CD14-positive monocyte (primary cell): ENCODE measurements around the gene SCUBE1. TPM values are rescaled to one million over a fixed set of nuclear protein-coding genes. Genes with fewer than 3 reads are reported as not detected.

Experiments used
- DNase-seq, 3 donors: peaks; one replicate each; pipeline ENCODE4 v3.0.0-alpha.2; 2011 to 2022
- H2AFZ ChIP-seq: 2 replicates; pipeline ENCODE4 v1.6.0; 2012; ENCODE audit warnings: mild to moderate bottlenecking, low read depth, low read length, inconsistent platforms; ENCODE audit not compliant: insufficient read depth, poor library complexity, severe bottlenecking
- H3K27ac ChIP-seq, 2 donors: 1 replicate in 1 of 2; 2 replicates in 1 of 2; pipeline ENCODE4 v1.5.1; 2012 to 2013; ENCODE audit warnings: low read length in 2 of 2, control low read depth in 1 of 2, inconsistent platforms in 1 of 2, low read depth in 1 of 2, mild to moderate bottlenecking in 1 of 2
- H3K27me3 ChIP-seq, 2 donors: one replicate each; pipeline versions ENCODE4 v1.6.0 to v1.6.1; 2011 to 2013; ENCODE audit warnings: low read length in 2 of 2; ENCODE audit not compliant: control insufficient read depth in 2 of 2, insufficient read depth in 2 of 2
- H3K36me3 ChIP-seq, 2 donors: replicated peaks in 1 of 2; 1 replicate in 1 of 2; 2 replicates in 1 of 2; pipeline versions ENCODE4 v1.5.1 to v1.6.1; 2012 to 2013; ENCODE audit warnings: low read length in 2 of 2, control low read depth in 1 of 2, inconsistent platforms in 1 of 2, mild to moderate bottlenecking in 1 of 2; ENCODE audit not compliant: insufficient read depth in 2 of 2, control insufficient read depth in 1 of 2
- H3K4me1 ChIP-seq, 2 donors: 1 replicate in 1 of 2; 2 replicates in 1 of 2; pipeline versions ENCODE4 v1.5.1 to v1.6.1; 2012 to 2013; ENCODE audit warnings: low read length in 2 of 2, control low read depth in 1 of 2, inconsistent platforms in 1 of 2, mild to moderate bottlenecking in 1 of 2, moderate library complexity in 1 of 2; ENCODE audit not compliant: insufficient read depth in 2 of 2, control insufficient read depth in 1 of 2
- H3K4me2 ChIP-seq: replicated peaks from 2 replicates; pipeline ENCODE3; 2012; ENCODE audit warnings: low read length, moderate library complexity, mild to moderate bottlenecking; ENCODE audit not compliant: poor library complexity, severe bottlenecking; ENCODE audit errors: extremely low read depth
- H3K4me3 ChIP-seq, 3 experiments: fragments of 200-600 bp in 1 of 3; sonication (generic) in 1 of 3; replicated peaks in 1 of 3; 1 replicate in 2 of 3; 2 replicates in 1 of 3; pipeline ENCODE4 v1.5.1; 2011 to 2013; ENCODE audit warnings: low read length in 3 of 3, mild to moderate bottlenecking in 3 of 3, control low read depth in 2 of 3, low read depth in 2 of 3, inconsistent platforms in 1 of 3, moderate library complexity in 1 of 3
- H3K79me2 ChIP-seq: 2 replicates; pipeline ENCODE4 v1.6.0; 2012; ENCODE audit warnings: mild to moderate bottlenecking, control low read depth, inconsistent platforms, low read length, moderate library complexity; ENCODE audit not compliant: insufficient read depth
- H3K9ac ChIP-seq: 2 replicates; pipeline ENCODE4 v1.6.0; 2017; ENCODE audit warnings: low read length, mild to moderate bottlenecking; ENCODE audit not compliant: insufficient read depth, poor library complexity, severe bottlenecking
- H3K9me3 ChIP-seq, 2 donors: replicated peaks in 1 of 2; 1 replicate in 1 of 2; 2 replicates in 1 of 2; pipeline versions ENCODE4 v1.5.1 to v1.6.1; 2012 to 2013; ENCODE audit warnings: low read length in 2 of 2, control low read depth in 1 of 2; ENCODE audit not compliant: control insufficient read depth in 1 of 2, insufficient read depth in 1 of 2
- H4K20me1 ChIP-seq: 2 replicates; pipeline ENCODE4 v1.6.0; 2012; ENCODE audit warnings: mild to moderate bottlenecking, low read length, control low read depth, moderate library complexity; ENCODE audit not compliant: insufficient read depth
- H3K27ac Mint-ChIP-seq, 7 donors: one replicate each; pipeline ENCODE4 v1.8.0; 2020; ENCODE audit warnings: mild to moderate bottlenecking in 7 of 7, mixed read lengths in 7 of 7, moderate library complexity in 6 of 7, inconsistent platforms in 2 of 7
- H3K27me3 Mint-ChIP-seq, 3 donors: one replicate each; pipeline ENCODE4 v1.8.0; 2021 to 2022; ENCODE audit warnings: low read depth in 3 of 3, mild to moderate bottlenecking in 3 of 3, mixed read lengths in 3 of 3, moderate library complexity in 3 of 3, inconsistent platforms in 1 of 3
- H3K36me3 Mint-ChIP-seq, 2 donors: one replicate each; pipeline ENCODE4 v1.8.0; 2020; ENCODE audit warnings: mixed read lengths in 2 of 2, inconsistent platforms in 1 of 2, mild to moderate bottlenecking in 1 of 2
- H3K4me1 Mint-ChIP-seq: one replicate; pipeline ENCODE4 v1.8.0; 2020; ENCODE audit warnings: mild to moderate bottlenecking, mixed read lengths
- H3K4me3 Mint-ChIP-seq, 2 donors: one replicate each; pipeline ENCODE4 v1.8.0; 2020; ENCODE audit warnings: mild to moderate bottlenecking in 2 of 2, mixed read lengths in 2 of 2, moderate library complexity in 1 of 2
- H3K9me3 Mint-ChIP-seq, 7 donors: one replicate each; pipeline ENCODE4 v1.8.0; 2020 to 2022; ENCODE audit warnings: mixed read lengths in 7 of 7, mild to moderate bottlenecking in 6 of 7, moderate library complexity in 6 of 7, inconsistent platforms in 2 of 7
- CTCF ChIP-seq: fragments of 200-600 bp; IDR thresholded peaks from one replicate; pipeline ENCODE4 v1.8.0; 2022; ENCODE audit warnings: antibody characterized with exemption, mild to moderate bottlenecking
- WGBS: methylation state at CpG from one replicate; pipeline ENCODE4 v1.1.5; 2013; ENCODE audit warnings: missing lambda C conversion rate; ENCODE audit not compliant: insufficient coverage; 5-methylcytosine and 5-hydroxymethylcytosine counted together
- intact Hi-C, 2 donors: fragments of 100-400 bp; cut with micrococcal nuclease; formaldehyde crosslinking; loops; one replicate each; pipeline versions ENCODE4 v1.15.0 to v1.15.1; 2023
- polyA plus RNA-seq, 3 donors: library from polyadenylated mRNA; depleted of rRNA in 1 of 3; unstranded in 2 of 3; stranded (reverse) in 1 of 3; fragments of 300-500 nt in 2 of 3; fragments of >200 nt in 1 of 3; fragmentation: Illumina TruSeq in 2 of 3; gene quantifications; 1 replicate in 2 of 3; 2 replicates in 1 of 3; pipeline ENCODE4 v1.2.3, GENCODE V29; 2012 to 2021

The SCUBE1 gene
- polyA plus RNA-seq, 3 donors: 0.20 to 0.32 (median 0.26) TPM

- Histone ChIP-seq H3K9me3 (no peaks in the 10 kb centered on the region), H3K4me1 (peaks cover 19 to 27% of the 10 kb centered on the region in 2 donors), H3K4me2 (no peak overlapping the region), H2AFZ (no peak overlapping the region), H3K79me2 (peaks cover 19% of the 10 kb centered on the region), H3K9ac (no peak overlapping the region), H3K27me3 (no peaks in the 10 kb centered on the region), H3K36me3 (peaks cover 30 to 43% of the 10 kb centered on the region in 2 donors), H4K20me1 (no peaks in the 10 kb centered on the region), H3K27ac (no peak overlapping the region), H3K4me3 (no peak overlapping the region)
- no peak for TF ChIP-seq CTCF
- peak in 1 of 3 donors; percentile 6 for DNase-seq
- Mint-ChIP-seq H3K36me3 (peaks cover 23 to 39% of the 10 kb centered on the region in 2 donors), H3K27me3 (no peaks in the 10 kb centered on the region), H3K9me3 (peaks cover 0 to 1% (median 0%) of the 10 kb centered on the region in 7 donors), H3K27ac (peak overlapping the region in 1 of 7 donors; percentile 30), H3K4me3 (no peak overlapping the region), H3K4me1 (peaks cover 27% of the 10 kb centered on the region)
- WGBS: 70% methylated on average over 7 of the region's 12 CpGs
- intact Hi-C loops: no loop called here
These were observed 159.5 kb downstream of the SCUBE1 start for GRCh38 chr22:43183496-43184277.

GRCh38 chr22:43182726-43183125, 160.4 kb downstream of the SCUBE1 start:
- WGBS: 98% methylated on average over 13 of the region's 17 CpGs
- no peak for TF ChIP-seq CTCF
- Histone ChIP-seq H3K36me3 (peaks cover 33 to 49% of the 10 kb centered on the region in 2 donors), H4K20me1 (no peaks in the 10 kb centered on the region), H3K9me3 (no peaks in the 10 kb centered on the region), H3K4me3 (no peak overlapping the region), H2AFZ (no peak overlapping the region), H3K4me1 (peaks cover 14 to 22% of the 10 kb centered on the region in 2 donors), H3K79me2 (peaks cover 19% of the 10 kb centered on the region), H3K4me2 (no peak overlapping the region), H3K27me3 (no peaks in the 10 kb centered on the region), H3K9ac (no peak overlapping the region), H3K27ac (peak overlapping the region in 1 of 2 donors; percentile 8)
- peaks cover 0 to 4% (median 0%) of the 10 kb centered on the region in 7 donors for H3K9me3 Mint-ChIP-seq
- no peak for DNase-seq
- H3K4me1 Mint-ChIP-seq: peaks cover 23% of the 10 kb centered on the region
- H3K36me3 Mint-ChIP-seq: peaks cover 26 to 45% of the 10 kb centered on the region in 2 donors
- H3K27me3 Mint-ChIP-seq: no peaks in the 10 kb centered on the region
- H3K27ac Mint-ChIP-seq: no peak overlapping the region
- intact Hi-C loops: no loop called here
- no peak overlapping the region for H3K4me3 Mint-ChIP-seq
